ENCODE measurements around the gene BTG1.

DNA sequence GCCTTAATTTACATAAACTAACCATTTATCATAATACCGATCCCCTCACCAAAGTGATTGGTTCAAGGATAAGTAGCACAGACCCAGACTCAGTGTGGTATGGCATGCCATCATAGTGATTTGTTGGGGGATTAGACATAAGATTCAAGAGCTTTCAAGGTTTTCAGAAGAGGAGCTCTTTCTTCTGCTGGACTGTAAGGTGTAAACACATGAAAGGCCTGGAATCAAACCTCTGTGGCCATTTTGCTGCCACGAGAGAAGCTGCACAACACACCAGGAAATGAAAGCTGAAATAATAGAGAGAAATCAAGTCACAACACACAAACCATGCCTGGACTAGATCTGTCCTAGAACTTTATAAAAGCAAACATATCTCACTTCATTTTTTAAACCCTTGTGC, 30.8 kb downstream of the BTG1 start:
- no peak for TF ChIP-seq CTCF (IDR thresholded peaks at IDR 0.05)
- no peak for TF ChIP-seq EP300 (IDR thresholded peaks at IDR 0.05)

Data from sigmoid colon (tissue), 4 donors.